GM20000 (cell line): ENCODE data around the gene PRRT1B.

Experiments used
- DNase-seq: peaks from one replicate; pipeline ENCODE4 v3.0.0; 2012; ENCODE audit warnings: low spot score
- TF ChIP-seq, protein P1 (sequence below): IDR thresholded peaks from 2 replicates; pipeline ENCODE4 v1.5.1; 2012; ENCODE audit warnings: mild to moderate bottlenecking, control low read depth; ENCODE audit errors: extremely low read depth, missing control alignments

PRRT1B gene

DNA sequence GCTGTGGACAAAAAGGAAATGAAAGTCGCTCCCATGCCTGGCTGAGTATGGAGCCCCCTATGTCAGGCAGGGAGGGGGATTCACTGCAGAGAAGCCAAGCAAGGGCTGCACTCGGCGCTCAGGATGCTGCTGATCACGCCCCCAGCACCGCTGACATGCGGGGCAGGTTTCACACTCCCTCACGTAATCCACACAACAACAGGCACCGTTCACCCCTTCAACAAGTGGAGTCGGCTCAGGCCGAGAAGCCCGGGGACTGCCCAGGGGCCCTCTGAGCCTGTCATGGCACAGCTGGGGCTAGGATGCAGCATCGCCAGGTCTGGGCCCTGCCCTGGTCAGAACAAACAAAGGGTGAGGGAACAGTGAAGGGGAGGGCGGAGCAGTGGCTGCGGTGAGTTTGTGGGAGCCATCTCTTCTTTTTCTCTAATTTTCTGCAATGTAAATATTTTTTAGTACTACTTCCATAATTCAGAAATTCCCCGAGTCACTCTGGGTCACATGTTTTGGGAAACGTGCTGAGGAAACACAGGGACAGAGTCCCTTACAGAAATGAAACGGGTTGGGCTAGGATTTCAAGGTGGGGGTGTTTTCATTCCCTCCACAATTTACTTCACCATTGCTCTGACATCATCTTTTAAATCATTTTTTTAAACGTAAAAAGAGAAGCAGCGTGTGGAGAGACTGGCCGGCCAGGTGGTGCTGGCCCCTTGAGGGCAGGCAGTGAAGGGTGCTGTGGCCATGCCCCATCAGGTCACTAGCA is 49.8 kb downstream of the PRRT1B start:
- no peak for DNase-seq
- TF ChIP-seq, protein P1, sequence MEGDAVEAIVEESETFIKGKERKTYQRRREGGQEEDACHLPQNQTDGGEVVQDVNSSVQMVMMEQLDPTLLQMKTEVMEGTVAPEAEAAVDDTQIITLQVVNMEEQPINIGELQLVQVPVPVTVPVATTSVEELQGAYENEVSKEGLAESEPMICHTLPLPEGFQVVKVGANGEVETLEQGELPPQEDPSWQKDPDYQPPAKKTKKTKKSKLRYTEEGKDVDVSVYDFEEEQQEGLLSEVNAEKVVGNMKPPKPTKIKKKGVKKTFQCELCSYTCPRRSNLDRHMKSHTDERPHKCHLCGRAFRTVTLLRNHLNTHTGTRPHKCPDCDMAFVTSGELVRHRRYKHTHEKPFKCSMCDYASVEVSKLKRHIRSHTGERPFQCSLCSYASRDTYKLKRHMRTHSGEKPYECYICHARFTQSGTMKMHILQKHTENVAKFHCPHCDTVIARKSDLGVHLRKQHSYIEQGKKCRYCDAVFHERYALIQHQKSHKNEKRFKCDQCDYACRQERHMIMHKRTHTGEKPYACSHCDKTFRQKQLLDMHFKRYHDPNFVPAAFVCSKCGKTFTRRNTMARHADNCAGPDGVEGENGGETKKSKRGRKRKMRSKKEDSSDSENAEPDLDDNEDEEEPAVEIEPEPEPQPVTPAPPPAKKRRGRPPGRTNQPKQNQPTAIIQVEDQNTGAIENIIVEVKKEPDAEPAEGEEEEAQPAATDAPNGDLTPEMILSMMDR: no peak

DNA sequence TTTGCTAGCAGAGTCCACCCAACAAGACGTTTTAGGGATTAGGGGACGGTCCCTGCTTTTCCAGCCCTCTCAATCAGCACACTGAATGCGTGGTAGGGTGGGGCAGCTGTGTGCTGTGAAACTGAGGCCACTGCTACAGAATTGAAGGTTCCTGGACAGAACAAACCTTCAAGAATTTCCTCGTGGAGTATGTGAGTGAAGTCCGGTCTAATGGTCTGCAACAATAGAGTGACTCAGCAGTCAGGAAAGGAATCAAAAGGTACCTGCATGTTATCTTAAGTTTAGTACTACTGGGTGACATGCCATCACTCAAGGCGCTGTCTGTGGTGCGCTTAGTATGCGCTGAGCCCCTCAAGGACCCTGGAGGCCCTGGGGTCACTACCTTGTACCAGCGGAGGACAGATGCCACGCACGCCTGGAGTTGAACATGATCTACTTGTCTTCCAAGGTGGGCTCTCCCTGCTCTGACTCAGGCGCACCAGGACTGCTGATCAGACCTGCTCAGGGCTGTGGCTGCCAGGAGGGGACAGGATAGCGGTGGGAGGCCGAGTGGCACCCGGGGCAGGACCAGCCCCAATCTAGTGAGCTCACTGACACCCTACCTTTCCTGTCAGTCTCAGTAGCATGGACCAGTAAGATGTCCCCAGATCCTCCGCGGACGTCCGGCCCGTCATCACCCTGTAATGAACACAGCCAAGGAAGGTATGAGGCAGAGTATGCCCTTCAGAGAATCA is 50.5 kb downstream of the PRRT1B start:
- DNase-seq: no peak
- TF ChIP-seq, protein P1: no peak

DNA sequence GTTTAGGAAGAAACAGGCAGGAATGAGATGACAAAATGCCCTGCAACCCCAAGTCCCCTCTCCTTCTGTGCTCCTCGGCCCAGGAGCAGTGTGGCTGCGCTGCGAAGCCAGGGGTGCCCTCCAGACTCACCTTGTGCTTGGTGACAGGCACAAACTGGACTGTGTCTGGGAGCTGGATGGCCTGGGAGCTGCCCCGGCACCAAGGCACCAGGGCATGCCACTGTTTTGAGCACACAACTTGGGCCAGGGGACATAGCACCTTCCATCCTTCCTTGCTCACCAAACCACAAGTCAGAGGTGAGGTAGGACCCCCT is 51.1 kb downstream of the PRRT1B start:
- no peak for DNase-seq
- TF ChIP-seq, protein P1: no peak

DNA sequence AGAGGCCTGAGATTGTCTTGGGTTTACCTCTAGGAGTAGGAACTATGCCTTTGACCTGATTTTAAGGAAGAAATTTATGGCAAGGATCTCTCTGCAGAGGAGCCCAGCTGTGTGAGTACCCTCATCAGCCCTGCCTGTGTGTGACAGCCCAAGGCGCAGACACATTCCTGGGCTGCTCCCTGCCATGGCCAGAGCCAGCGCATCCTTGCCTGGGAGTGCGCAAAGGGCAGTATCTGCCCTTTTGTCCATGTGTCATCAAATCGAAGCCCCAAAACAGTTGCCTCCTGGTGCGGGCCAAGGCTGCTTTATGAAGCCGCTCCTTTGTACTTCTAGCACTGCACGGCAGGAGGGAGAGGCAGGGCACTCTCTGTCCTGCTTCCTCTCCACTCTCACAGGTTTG is 51.9 kb downstream of the PRRT1B start:
- no peak for DNase-seq
- TF ChIP-seq, protein P1: no peak

DNA sequence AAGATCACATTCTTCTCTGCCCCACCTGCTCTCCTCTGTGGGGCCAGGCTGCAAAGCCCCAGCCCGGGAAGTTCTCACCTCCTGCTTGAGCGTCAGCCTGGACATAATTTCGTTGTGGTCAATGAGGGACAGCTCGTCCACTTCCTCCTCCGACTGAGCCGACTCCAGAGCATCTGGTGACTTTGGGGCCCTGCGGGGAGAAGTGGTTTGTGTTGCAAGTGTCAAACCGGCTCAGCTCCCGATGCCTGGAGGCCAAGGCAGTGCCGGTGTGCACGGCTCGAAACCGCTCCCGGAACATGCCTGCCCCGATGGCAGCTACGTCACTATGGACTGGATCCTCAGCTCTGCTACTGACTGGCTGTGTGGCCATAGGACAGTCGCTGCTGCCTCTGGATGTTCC is 52.8 kb downstream of the PRRT1B start:
- DNase-seq: no peak
- TF ChIP-seq, protein P1: no peak

DNA sequence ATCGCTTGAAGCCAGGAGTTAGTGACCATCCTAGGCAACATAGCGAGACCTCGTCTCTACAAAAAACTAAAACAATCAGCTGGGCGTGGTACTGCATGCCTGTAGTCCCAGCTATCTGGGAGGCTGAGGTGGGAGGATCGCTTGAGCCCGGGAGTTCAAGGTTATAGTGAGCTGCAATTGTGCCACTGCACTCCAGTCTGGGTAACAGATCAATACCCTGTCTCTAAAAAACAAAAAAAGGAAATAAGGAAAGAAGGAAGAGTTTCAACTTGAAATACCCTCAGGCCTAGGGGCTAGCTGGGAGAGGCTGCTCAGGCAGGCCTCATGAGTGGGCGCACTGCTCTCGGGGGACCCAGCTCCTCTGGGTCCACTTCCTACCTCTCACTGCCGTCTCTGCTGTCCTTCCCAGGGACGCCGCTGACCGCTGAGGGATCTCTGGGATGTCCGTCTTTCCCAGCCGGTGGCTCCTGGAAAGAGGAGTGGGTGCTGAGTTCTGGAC is 56.4 kb downstream of the PRRT1B start:
- TF ChIP-seq, protein P1: no peak
- DNase-seq: no peak

DNA sequence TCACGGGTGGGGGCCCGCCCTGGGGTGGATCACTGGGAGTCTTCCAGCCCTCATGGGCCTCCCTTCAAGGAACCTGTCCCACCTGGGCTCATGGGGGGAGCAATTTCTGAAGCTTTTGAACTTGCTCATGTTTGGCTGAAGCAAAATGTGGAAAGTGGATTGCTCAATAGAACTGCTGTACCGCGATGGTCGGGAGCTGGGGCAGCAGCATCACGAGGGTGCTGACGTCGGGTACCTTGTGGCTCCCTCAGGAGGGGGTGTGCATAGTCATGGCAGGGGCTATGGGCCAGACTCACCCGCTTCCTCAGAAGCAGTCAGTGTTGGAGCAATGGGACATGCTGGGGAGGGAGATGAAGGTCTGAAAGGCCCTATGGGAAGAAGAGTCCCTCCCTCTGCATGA is 57.9 kb downstream of the PRRT1B start:
- no peak for DNase-seq
- TF ChIP-seq, protein P1: no peak
